Stimulated activated CD8-positive, alpha-beta memory T cell treated with anti-CD3 and anti-CD28 coated beads, Interleukin-7, amount 100 ng/mL, for 1 hour (primary cell): ENCODE results near the gene CCNY.
"Not testable (repeated sequence)": the region's sequence is repeated elsewhere in the genome, so short reads cannot be mapped to it uniquely, and the experiment has no call there.

Experiments used
- DNase-seq, 2 donors: peaks; one replicate each; pipeline ENCODE4 v3.0.0-alpha.2; 2020; ENCODE audit warnings: low read depth in 2 of 2

Gene CCNY

GRCh38 chr10:35404077-35404476, 67.8 kb downstream of the CCNY start:
- DNase-seq: not testable (repeated sequence)

GRCh38 chr10:35406003-35406630, 69.8 kb downstream of the CCNY start:
- not testable (repeated sequence) for DNase-seq

GRCh38 chr10:35407696-35408095, 71.4 kb downstream of the CCNY start:
- DNase-seq: not testable (repeated sequence)

GRCh38 chr10:35409094-35409582, 72.8 kb downstream of the CCNY start:
- DNase-seq: no peak

GRCh38 chr10:35409808-35410207, 73.5 kb downstream of the CCNY start:
- DNase-seq: no peak

GRCh38 chr10:35412003-35412723, 75.9 kb downstream of the CCNY start:
- DNase-seq: no peak

- DNase-seq: no peak
Measured at GRCh38 chr10:35412900-35413491, 76.7 kb downstream of the CCNY start.

- DNase-seq: no peak
Measured at GRCh38 chr10:35413985-35414861, 77.9 kb downstream of the CCNY start.

- DNase-seq: no peak
Measured at GRCh38 chr10:35415505-35415904, 79.2 kb downstream of the CCNY start.

- DNase-seq: no peak
Measured at GRCh38 chr10:35416619-35417312, 80.5 kb downstream of the CCNY start.

GRCh38 chr10:35417313-35417625, 81.0 kb downstream of the CCNY start:
- no peak for DNase-seq

- no peak for DNase-seq
Measured at GRCh38 chr10:35417795-35418194, 81.5 kb downstream of the CCNY start.

- DNase-seq: not testable (repeated sequence)
Measured at GRCh38 chr10:35418580-35418979, 82.3 kb downstream of the CCNY start.

GRCh38 chr10:35420044-35420443, 83.7 kb downstream of the CCNY start:
- no peak for DNase-seq

- no peak for DNase-seq
Measured at GRCh38 chr10:35420827-35421552, 84.7 kb downstream of the CCNY start.

GRCh38 chr10:35421553-35422178, 85.4 kb downstream of the CCNY start:
- no peak for DNase-seq

GRCh38 chr10:35422228-35422627, 85.9 kb downstream of the CCNY start:
- no peak for DNase-seq

- no peak for DNase-seq
Measured at GRCh38 chr10:35423505-35424306, 87.4 kb downstream of the CCNY start.

GRCh38 chr10:35424680-35425285, 88.5 kb downstream of the CCNY start:
- no peak for DNase-seq
